Thoracic aorta (tissue), 2 donors: ENCODE data around the gene NELL1. TPM values are rescaled to one million over a fixed set of nuclear protein-coding genes. Genes with fewer than 3 reads are reported as not detected.

Source experiments
- ATAC-seq: fragments of 150-250 bp; one replicate; pipeline ENCODE4 v1.8.0; 2017; ENCODE audit warnings: low read depth; ENCODE audit not compliant: insufficient number of reproducible peaks, low FRiP score
- DNase-seq: peaks from one replicate; pipeline ENCODE4 v3.0.0-alpha.2; 2020; ENCODE audit warnings: low spot score
- H3K27ac ChIP-seq, 2 donors: fragments of 200-600 bp; sonication (generic); 1 replicate in 1 of 2; 2 replicates in 1 of 2; pipeline ENCODE4 v1.5.1; 2016; ENCODE audit warnings: mild to moderate bottlenecking in 2 of 2, moderate library complexity in 2 of 2
- H3K27me3 ChIP-seq: fragments of 200-600 bp; sonication (generic); replicated peaks from 2 replicates; pipeline ENCODE4 v1.6.0; 2016; ENCODE audit warnings: mild to moderate bottlenecking; ENCODE audit not compliant: insufficient read depth
- H3K36me3 ChIP-seq: fragments of 200-600 bp; sonication (generic); one replicate; pipeline ENCODE4 v1.5.1; 2016
- H3K4me1 ChIP-seq, 2 donors: fragments of 200-600 bp; sonication (generic); 1 replicate in 1 of 2; 2 replicates in 1 of 2; pipeline versions ENCODE4 v1.5.1 to v1.6.0; 2016; ENCODE audit warnings: low read depth in 2 of 2, mild to moderate bottlenecking in 1 of 2; ENCODE audit not compliant: control insufficient read depth in 1 of 2
- H3K4me3 ChIP-seq: fragments of 200-600 bp; sonication (generic); 2 replicates; pipeline ENCODE4 v1.5.1; 2016; ENCODE audit warnings: mild to moderate bottlenecking
- H3K9me3 ChIP-seq: fragments of 200-600 bp; sonication (generic); 2 replicates; pipeline ENCODE4 v1.5.1; 2016
- total RNA-seq, 2 donors: library from RNA; depleted of rRNA; stranded (reverse); fragments of >200 nt; gene quantifications; one replicate each; pipeline versions ENCODE4 v1.1.0 to v1.2.3, GENCODE V29; 2016
- TF ChIP-seq, protein P1 (sequence below): fragments of 200-600 bp; sonication (generic); IDR thresholded peaks from one replicate; pipeline ENCODE4 v1.5.1; 2019; ENCODE audit warnings: antibody characterized with exemption

The NELL1 gene
- total RNA-seq, 2 donors from 2014 or later = 0.78 TPM; not detected in 1

DNA sequence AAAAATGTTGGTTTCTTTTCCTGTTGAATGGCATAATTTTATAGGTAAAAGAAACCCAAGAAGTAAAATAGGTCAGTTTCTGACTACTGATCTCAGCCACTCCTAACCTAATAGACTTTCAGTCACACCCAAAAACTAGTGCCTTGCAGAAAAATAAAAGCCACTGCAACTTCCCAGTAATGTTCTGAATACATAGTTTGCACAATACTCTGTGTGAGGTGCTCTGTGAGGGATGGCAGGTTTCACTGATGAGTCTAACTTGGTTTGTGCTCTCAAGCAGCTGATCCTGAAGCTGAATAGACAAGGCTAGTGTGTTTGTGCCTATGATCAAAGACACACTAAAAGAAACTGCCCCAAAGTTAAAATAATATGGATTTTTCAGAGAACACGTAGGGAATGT, 758.3 kb downstream of the NELL1 start:
- Histone ChIP-seq H3K4me1 (no peaks in the 10 kb centered on the region), H3K27ac (no peak overlapping the region), H3K27me3 (no peaks in the 10 kb centered on the region), H3K9me3 (no peaks in the 10 kb centered on the region), H3K4me3 (no peak overlapping the region), H3K36me3 (no peaks in the 10 kb centered on the region)
- ATAC-seq (no peak), DNase-seq (no peak)
- TF ChIP-seq, protein P1, sequence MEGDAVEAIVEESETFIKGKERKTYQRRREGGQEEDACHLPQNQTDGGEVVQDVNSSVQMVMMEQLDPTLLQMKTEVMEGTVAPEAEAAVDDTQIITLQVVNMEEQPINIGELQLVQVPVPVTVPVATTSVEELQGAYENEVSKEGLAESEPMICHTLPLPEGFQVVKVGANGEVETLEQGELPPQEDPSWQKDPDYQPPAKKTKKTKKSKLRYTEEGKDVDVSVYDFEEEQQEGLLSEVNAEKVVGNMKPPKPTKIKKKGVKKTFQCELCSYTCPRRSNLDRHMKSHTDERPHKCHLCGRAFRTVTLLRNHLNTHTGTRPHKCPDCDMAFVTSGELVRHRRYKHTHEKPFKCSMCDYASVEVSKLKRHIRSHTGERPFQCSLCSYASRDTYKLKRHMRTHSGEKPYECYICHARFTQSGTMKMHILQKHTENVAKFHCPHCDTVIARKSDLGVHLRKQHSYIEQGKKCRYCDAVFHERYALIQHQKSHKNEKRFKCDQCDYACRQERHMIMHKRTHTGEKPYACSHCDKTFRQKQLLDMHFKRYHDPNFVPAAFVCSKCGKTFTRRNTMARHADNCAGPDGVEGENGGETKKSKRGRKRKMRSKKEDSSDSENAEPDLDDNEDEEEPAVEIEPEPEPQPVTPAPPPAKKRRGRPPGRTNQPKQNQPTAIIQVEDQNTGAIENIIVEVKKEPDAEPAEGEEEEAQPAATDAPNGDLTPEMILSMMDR = no peak

DNA sequence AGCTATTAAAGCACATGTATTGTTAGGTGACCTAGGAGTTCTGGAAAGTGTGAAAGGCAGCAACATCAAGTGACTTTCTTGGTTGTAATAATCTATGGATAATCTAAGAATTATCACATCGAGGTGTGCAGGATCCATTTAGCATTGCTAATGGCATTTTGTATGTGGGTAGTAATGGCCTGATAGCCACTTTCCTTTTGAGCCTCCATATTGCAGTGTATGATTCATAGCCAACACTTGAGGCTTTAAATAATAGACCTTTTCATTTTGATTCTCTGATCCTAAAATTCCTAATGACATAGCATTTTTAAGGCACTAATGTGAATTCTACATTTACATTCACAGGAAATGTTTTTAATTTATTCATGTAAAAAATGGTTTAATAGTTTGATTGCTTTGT, 759.4 kb downstream of the NELL1 start:
- Histone ChIP-seq H3K36me3 (no peaks in the 10 kb centered on the region), H3K27me3 (no peaks in the 10 kb centered on the region), H3K9me3 (no peaks in the 10 kb centered on the region), H3K4me3 (no peak overlapping the region), H3K27ac (no peak overlapping the region), H3K4me1 (no peaks in the 10 kb centered on the region)
- DNase-seq = no peak
- ATAC-seq = no peak
- TF ChIP-seq, protein P1 = no peak

DNA sequence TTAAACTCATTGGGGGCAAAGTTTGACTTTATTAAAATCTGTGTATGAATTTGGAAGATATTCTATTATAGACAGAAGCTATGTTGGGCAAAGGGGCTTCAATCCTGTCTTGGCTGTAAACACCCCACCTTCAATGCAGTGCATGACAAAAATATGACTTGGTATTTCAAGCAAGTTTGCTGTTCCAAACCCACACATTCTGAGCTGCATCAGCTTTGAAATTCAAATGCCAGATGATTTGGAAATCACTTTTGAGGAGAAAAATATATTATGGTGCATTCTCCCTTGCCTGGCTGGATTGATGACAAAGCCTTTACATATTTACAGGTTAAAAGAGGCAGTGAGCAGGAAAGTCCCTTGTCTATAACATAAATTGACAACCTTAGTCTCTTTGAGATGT, 760.0 kb downstream of the NELL1 start:
- Histone ChIP-seq H3K4me3 (no peak overlapping the region), H3K9me3 (no peaks in the 10 kb centered on the region), H3K4me1 (no peaks in the 10 kb centered on the region), H3K36me3 (no peaks in the 10 kb centered on the region), H3K27ac (no peak overlapping the region), H3K27me3 (no peaks in the 10 kb centered on the region)
- DNase-seq (no peak), ATAC-seq (no peak)
- TF ChIP-seq, protein P1 = no peak

DNA sequence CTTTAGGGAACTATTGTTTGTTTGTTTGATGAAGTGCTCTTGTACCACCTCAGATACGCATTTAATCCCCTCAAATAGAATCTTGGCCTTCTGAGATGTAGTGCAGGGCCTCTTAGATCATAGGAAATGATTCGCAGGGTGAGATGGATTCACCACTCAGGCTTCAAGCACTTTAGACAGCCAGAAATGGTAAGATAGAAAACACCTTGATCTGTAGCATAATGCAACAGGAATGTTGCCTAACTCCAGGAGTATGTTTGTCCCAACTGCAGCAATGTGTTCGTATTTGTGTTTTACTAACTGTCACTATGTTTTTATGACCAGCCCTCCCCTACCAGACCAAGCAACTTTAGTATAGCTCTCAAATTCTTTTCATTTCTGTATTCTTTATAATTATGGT, 761.2 kb downstream of the NELL1 start:
- DNase-seq (no peak), ATAC-seq (no peak)
- H3K4me1 ChIP-seq = no peaks in the 10 kb centered on the region
- no peaks in the 10 kb centered on the region for H3K9me3 ChIP-seq
- no peak overlapping the region for H3K4me3 ChIP-seq
- H3K27ac ChIP-seq = no peak overlapping the region
- no peaks in the 10 kb centered on the region for H3K36me3 ChIP-seq
- TF ChIP-seq, protein P1 = no peak
- H3K27me3 ChIP-seq = no peaks in the 10 kb centered on the region

DNA sequence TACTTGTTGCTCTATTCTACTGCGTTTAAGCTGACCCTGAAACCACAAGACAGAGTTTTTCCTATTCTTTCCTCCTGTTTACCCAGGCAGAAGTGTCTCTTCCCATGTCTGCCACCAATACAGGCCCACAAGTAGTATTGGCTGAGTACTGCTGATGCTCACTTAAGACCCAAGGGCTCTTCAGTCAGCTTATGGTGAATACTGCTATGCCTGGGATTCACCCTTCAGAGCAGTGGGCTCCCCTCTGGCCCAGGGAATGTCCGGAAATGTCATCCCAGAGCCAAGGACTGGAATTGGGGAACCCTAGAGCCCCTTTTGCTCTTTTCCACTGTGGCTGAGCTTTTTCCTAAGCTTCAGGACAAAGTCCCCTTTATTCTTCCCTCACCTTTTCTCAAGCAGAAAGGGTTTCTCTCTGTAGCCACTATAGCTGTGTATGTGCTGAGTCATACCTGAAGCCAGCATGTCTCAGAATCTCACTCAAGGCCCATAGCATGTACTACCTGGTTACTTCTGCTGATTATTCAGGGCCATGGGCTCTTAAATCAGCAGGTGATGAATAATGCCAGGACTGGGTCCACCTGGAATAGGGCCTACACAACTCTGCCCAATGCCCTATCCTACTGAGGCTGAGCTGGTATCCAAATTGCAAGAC, 777.7 kb downstream of the NELL1 start:
- no peaks in the 10 kb centered on the region for H3K36me3 ChIP-seq
- no peaks in the 10 kb centered on the region for H3K9me3 ChIP-seq
- H3K4me1 ChIP-seq = no peaks in the 10 kb centered on the region
- no peak overlapping the region for H3K27ac ChIP-seq
- H3K27me3 ChIP-seq = no peaks in the 10 kb centered on the region
- TF ChIP-seq, protein P1 = no peak
- H3K4me3 ChIP-seq = no peak overlapping the region
- ATAC-seq (no peak), DNase-seq (no peak)
